ENCODE measurements around the gene MRPL27. TPM values are rescaled to one million over a fixed set of nuclear protein-coding genes. Genes with fewer than 3 reads are reported as not detected.

MRPL27 gene
- total RNA-seq, 6 experiments from 2014 or later = 34.3 to 69.4 (median 38.6) TPM

GRCh38 chr17:50397919-50398285, 24.9 kb upstream of the MRPL27 start:
- H3K27me3 ChIP-seq = no peaks in the 10 kb centered on the region
- intact Hi-C loops (cut with DNase I) = no loop called here
- H3K9me3 ChIP-seq = no peaks in the 10 kb centered on the region
- ATAC-seq = no peak
- DNase-seq = no peak
- no peak for TF ChIP-seq CTCF (IDR thresholded peaks at IDR 0.05)
- no peak for TF ChIP-seq POLR2A (IDR thresholded peaks at IDR 0.05)
- H3K4me3 ChIP-seq = peak overlapping the region in 1 of 3 donors; percentile 95
- H3K27ac ChIP-seq = no peak overlapping the region
- WGBS (ENCODE audit: insufficient coverage, low coverage, low lambda C conversion rate, missing lambda C conversion rate) = 66% methylated on average over 8 of the region's 9 CpGs
- peaks cover 0 to 22% (median 8%) of the 10 kb centered on the region in 4 donors for H3K4me1 ChIP-seq
- peaks cover 0 to 22% (median 15%) of the 10 kb centered on the region in 4 donors for H3K36me3 ChIP-seq

GRCh38 chr17:50397111-50397918, 24.3 kb upstream of the MRPL27 start, which contains the start of gene LRRC59:
TSS of gene LRRC59 (minus strand) at chr17:50397523. CDS start at chr17:50397317, 206 bp downstream.
- Histone ChIP-seq H3K27ac (peak within 1 kb of the TSS; percentile 61 to 91 (median 79)), H3K27me3 (no peaks in the 10 kb centered on the region), H3K4me3 (peak within 1 kb of the TSS; percentile 84 to 100 (median 95)), H3K4me1 (peaks cover 0 to 22% (median 8%) of the 10 kb centered on the region in 4 donors), H3K9me3 (no peaks in the 10 kb centered on the region), H3K36me3 (peaks cover 0 to 28% (median 19%) of the 10 kb centered on the region in 4 donors)
- ATAC-seq = peak; percentile 97 to 99 (median 98)
- TF ChIP-seq POLR2A (IDR thresholded peaks at IDR 0.05) (peak; percentile 86), CTCF (IDR thresholded peaks at IDR 0.05) (peak; percentile 98 to 100 (median 98))
- WGBS (ENCODE audit: insufficient coverage, low coverage, low lambda C conversion rate, missing lambda C conversion rate) = 5% methylated on average over 8 of the region's 70 CpGs
- DNase-seq = peak; percentile 88 to 91 (median 90)
- intact Hi-C loops (cut with DNase I) = no loop called here

- Histone ChIP-seq H3K9me3 (no peaks in the 10 kb centered on the region), H3K27me3 (no peaks in the 10 kb centered on the region), H3K27ac (peak overlapping the region; percentile 61 to 91 (median 79)), H3K4me3 (peak overlapping the region; percentile 84 to 100 (median 95)), H3K4me1 (peaks cover 0 to 22% (median 8%) of the 10 kb centered on the region in 4 donors), H3K36me3 (peaks cover 0 to 36% (median 26%) of the 10 kb centered on the region in 4 donors)
- ATAC-seq (peak; percentile 66 to 70 (median 68)), DNase-seq (peak; percentile 54 to 66 (median 62))
- under 1% methylated on average over 25 of the region's 30 CpGs for WGBS (ENCODE audit: insufficient coverage, low coverage, low lambda C conversion rate, missing lambda C conversion rate)
- TF ChIP-seq CTCF (IDR thresholded peaks at IDR 0.05) (no peak), POLR2A (IDR thresholded peaks at IDR 0.05) (peak; percentile 25)
- intact Hi-C loops (cut with DNase I) = no loop called here
Measured at GRCh38 chr17:50396261-50397110, 23.5 kb upstream of the MRPL27 start.

- Histone ChIP-seq H3K27me3 (no peaks in the 10 kb centered on the region), H3K36me3 (peaks cover 0 to 53% (median 34%) of the 10 kb centered on the region in 4 donors), H3K4me1 (peaks cover 0 to 22% (median 8%) of the 10 kb centered on the region in 4 donors), H3K4me3 (no peak overlapping the region), H3K9me3 (no peaks in the 10 kb centered on the region), H3K27ac (no peak overlapping the region)
- no peak for TF ChIP-seq POLR2A (IDR thresholded peaks at IDR 0.05)
- no peak for TF ChIP-seq CTCF (IDR thresholded peaks at IDR 0.05)
- no peak for DNase-seq
- no peak for ATAC-seq
- intact Hi-C loops (cut with DNase I) = no loop called here
- 13% methylated on average over 3 of the region's 3 CpGs for whole genome bisulfite sequencing (ENCODE audit: insufficient coverage, low coverage, low lambda C conversion rate, missing lambda C conversion rate)
Measured at GRCh38 chr17:50394711-50395110, 21.7 kb upstream of the MRPL27 start.
